Glutamatergic neuron (in vitro differentiated cells): ENCODE results near the gene EFCAB8. TPM values are rescaled to one million over a fixed set of nuclear protein-coding genes. Genes with fewer than 3 reads are reported as not detected.

Source experiments
- DNase-seq: peaks from one replicate; pipeline ENCODE4 v3.0.0; 2022
- H3K27ac Mint-ChIP-seq: one replicate; pipeline ENCODE4 v1.8.0; 2020; ENCODE audit warnings: mild to moderate bottlenecking, mixed read lengths, inconsistent platforms; ENCODE audit not compliant: unreplicated experiment
- H3K27me3 Mint-ChIP-seq: one replicate; pipeline ENCODE4 v1.8.0; 2020; ENCODE audit warnings: mild to moderate bottlenecking, moderate library complexity, mixed read lengths, inconsistent platforms; ENCODE audit not compliant: unreplicated experiment
- H3K36me3 Mint-ChIP-seq: one replicate; pipeline ENCODE4 v1.8.0; 2020; ENCODE audit warnings: mild to moderate bottlenecking, mixed read lengths, inconsistent platforms; ENCODE audit not compliant: unreplicated experiment
- H3K4me1 Mint-ChIP-seq: one replicate; pipeline ENCODE4 v1.8.0; 2020; ENCODE audit warnings: mild to moderate bottlenecking, low read depth, mixed read lengths, inconsistent platforms; ENCODE audit not compliant: unreplicated experiment
- H3K4me3 Mint-ChIP-seq: one replicate; pipeline ENCODE4 v1.8.0; 2020; ENCODE audit warnings: mild to moderate bottlenecking, mixed read lengths, inconsistent platforms; ENCODE audit not compliant: unreplicated experiment
- H3K9me3 Mint-ChIP-seq: one replicate; pipeline ENCODE4 v1.8.0; 2020; ENCODE audit warnings: mild to moderate bottlenecking, moderate library complexity, mixed read lengths, inconsistent platforms; ENCODE audit not compliant: unreplicated experiment
- CTCF ChIP-seq: fragments of 200-600 bp; sonication (generic); IDR thresholded peaks from one replicate; pipeline ENCODE4 v1.5.0; 2021; ENCODE audit not compliant: partially characterized antibody, unreplicated experiment
- total RNA-seq: library from RNA; stranded (reverse); fragmentation: NEBNext Ultra II Directional; extraction: Animal tissue kit (Norgen Biotek cat#: 25700); gene quantifications from one replicate; pipeline ENCODE4 v1.2.1, GENCODE V29; 2021; ENCODE audit not compliant: unreplicated experiment

EFCAB8 gene
- total RNA-seq, 1 donor from 2014 or later: not detected

- TF ChIP-seq CTCF: no peak
- no peaks in the 10 kb centered on the region for H3K9me3 Mint-ChIP-seq
- no peak overlapping the region for H3K4me3 Mint-ChIP-seq
- H3K27me3 Mint-ChIP-seq: no peaks in the 10 kb centered on the region
- H3K4me1 Mint-ChIP-seq: no peaks in the 10 kb centered on the region
- H3K36me3 Mint-ChIP-seq: no peaks in the 10 kb centered on the region
- DNase-seq: no peak
- no peak overlapping the region for H3K27ac Mint-ChIP-seq
Measured at GRCh38 chr20:32870985-32871384, 12.3 kb downstream of the EFCAB8 start.

GRCh38 chr20:32871627-32872160 lies 13.0 kb downstream of the EFCAB8 start:
- no peaks in the 10 kb centered on the region for H3K27me3 Mint-ChIP-seq
- DNase-seq: no peak
- no peaks in the 10 kb centered on the region for H3K4me1 Mint-ChIP-seq
- H3K36me3 Mint-ChIP-seq: no peaks in the 10 kb centered on the region
- no peak for TF ChIP-seq CTCF
- no peaks in the 10 kb centered on the region for H3K9me3 Mint-ChIP-seq
- H3K27ac Mint-ChIP-seq: no peak overlapping the region
- no peak overlapping the region for H3K4me3 Mint-ChIP-seq

- DNase-seq: no peak
- no peaks in the 10 kb centered on the region for H3K4me1 Mint-ChIP-seq
- H3K27ac Mint-ChIP-seq: no peak overlapping the region
- no peaks in the 10 kb centered on the region for H3K27me3 Mint-ChIP-seq
- no peaks in the 10 kb centered on the region for H3K9me3 Mint-ChIP-seq
- no peaks in the 10 kb centered on the region for H3K36me3 Mint-ChIP-seq
- TF ChIP-seq CTCF: no peak
- no peak overlapping the region for H3K4me3 Mint-ChIP-seq
Measured at GRCh38 chr20:32872266-32872665, 13.5 kb downstream of the EFCAB8 start.

GRCh38 chr20:32875673-32876072 lies 16.9 kb downstream of the EFCAB8 start:
- Mint-ChIP-seq H3K36me3 (no peaks in the 10 kb centered on the region), H3K4me1 (peaks cover 3% of the 10 kb centered on the region), H3K27ac (no peak overlapping the region), H3K27me3 (no peaks in the 10 kb centered on the region), H3K9me3 (no peaks in the 10 kb centered on the region), H3K4me3 (no peak overlapping the region)
- no peak for TF ChIP-seq CTCF
- DNase-seq: no peak

GRCh38 chr20:32877507-32877906 lies 18.8 kb downstream of the EFCAB8 start:
- H3K4me1 Mint-ChIP-seq: peaks cover 3% of the 10 kb centered on the region
- no peak for DNase-seq
- H3K27me3 Mint-ChIP-seq: no peaks in the 10 kb centered on the region
- H3K4me3 Mint-ChIP-seq: no peak overlapping the region
- no peaks in the 10 kb centered on the region for H3K9me3 Mint-ChIP-seq
- H3K36me3 Mint-ChIP-seq: no peaks in the 10 kb centered on the region
- H3K27ac Mint-ChIP-seq: no peak overlapping the region
- TF ChIP-seq CTCF: no peak
